Measurements from ENCODE around the gene LAMA4.

DNA sequence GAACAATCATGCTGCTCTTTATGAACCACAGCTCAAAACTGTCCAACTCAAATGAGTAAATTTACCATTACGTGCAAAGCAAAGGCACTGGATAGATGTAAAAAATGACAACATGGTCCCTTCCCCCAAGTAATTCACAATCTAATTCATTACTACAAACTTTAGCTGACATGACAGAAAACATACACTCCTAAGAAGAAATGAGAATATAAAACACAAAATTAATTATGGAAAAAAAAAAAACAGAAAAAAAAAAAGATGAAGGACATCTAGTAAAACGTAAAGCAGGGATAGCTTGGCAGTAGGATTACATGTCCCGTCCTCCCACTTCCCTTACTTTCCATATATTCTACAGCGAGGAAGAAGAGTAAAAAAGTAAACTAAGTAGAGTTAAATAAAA, 172.8 kb downstream of the LAMA4 start:
- TF ChIP-seq, protein P1, sequence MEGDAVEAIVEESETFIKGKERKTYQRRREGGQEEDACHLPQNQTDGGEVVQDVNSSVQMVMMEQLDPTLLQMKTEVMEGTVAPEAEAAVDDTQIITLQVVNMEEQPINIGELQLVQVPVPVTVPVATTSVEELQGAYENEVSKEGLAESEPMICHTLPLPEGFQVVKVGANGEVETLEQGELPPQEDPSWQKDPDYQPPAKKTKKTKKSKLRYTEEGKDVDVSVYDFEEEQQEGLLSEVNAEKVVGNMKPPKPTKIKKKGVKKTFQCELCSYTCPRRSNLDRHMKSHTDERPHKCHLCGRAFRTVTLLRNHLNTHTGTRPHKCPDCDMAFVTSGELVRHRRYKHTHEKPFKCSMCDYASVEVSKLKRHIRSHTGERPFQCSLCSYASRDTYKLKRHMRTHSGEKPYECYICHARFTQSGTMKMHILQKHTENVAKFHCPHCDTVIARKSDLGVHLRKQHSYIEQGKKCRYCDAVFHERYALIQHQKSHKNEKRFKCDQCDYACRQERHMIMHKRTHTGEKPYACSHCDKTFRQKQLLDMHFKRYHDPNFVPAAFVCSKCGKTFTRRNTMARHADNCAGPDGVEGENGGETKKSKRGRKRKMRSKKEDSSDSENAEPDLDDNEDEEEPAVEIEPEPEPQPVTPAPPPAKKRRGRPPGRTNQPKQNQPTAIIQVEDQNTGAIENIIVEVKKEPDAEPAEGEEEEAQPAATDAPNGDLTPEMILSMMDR (IDR thresholded peaks at IDR 0.05) = no peak
- TF ChIP-seq POLR2AphosphoS5 (IDR thresholded peaks at IDR 0.05) (no peak), POLR2A (IDR thresholded peaks at IDR 0.05) (no peak), EP300 (IDR thresholded peaks at IDR 0.05) (no peak)
